ENCODE data around the gene RYR2.

GRCh38 chr1:237316352-237316751, 274.4 kb downstream of the RYR2 start:
- TF ChIP-seq, protein P1, sequence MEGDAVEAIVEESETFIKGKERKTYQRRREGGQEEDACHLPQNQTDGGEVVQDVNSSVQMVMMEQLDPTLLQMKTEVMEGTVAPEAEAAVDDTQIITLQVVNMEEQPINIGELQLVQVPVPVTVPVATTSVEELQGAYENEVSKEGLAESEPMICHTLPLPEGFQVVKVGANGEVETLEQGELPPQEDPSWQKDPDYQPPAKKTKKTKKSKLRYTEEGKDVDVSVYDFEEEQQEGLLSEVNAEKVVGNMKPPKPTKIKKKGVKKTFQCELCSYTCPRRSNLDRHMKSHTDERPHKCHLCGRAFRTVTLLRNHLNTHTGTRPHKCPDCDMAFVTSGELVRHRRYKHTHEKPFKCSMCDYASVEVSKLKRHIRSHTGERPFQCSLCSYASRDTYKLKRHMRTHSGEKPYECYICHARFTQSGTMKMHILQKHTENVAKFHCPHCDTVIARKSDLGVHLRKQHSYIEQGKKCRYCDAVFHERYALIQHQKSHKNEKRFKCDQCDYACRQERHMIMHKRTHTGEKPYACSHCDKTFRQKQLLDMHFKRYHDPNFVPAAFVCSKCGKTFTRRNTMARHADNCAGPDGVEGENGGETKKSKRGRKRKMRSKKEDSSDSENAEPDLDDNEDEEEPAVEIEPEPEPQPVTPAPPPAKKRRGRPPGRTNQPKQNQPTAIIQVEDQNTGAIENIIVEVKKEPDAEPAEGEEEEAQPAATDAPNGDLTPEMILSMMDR (IDR thresholded peaks at IDR 0.05), result no peak
- TF ChIP-seq POLR2AphosphoS5 (IDR thresholded peaks at IDR 0.05) (no peak), POLR2A (IDR thresholded peaks at IDR 0.05) (no peak), EP300 (IDR thresholded peaks at IDR 0.05) (no peak)

Measured in suprapubic skin (tissue), 4 donors.